Measurements from ENCODE around the gene ADGRG1.

Gene ADGRG1

DNA sequence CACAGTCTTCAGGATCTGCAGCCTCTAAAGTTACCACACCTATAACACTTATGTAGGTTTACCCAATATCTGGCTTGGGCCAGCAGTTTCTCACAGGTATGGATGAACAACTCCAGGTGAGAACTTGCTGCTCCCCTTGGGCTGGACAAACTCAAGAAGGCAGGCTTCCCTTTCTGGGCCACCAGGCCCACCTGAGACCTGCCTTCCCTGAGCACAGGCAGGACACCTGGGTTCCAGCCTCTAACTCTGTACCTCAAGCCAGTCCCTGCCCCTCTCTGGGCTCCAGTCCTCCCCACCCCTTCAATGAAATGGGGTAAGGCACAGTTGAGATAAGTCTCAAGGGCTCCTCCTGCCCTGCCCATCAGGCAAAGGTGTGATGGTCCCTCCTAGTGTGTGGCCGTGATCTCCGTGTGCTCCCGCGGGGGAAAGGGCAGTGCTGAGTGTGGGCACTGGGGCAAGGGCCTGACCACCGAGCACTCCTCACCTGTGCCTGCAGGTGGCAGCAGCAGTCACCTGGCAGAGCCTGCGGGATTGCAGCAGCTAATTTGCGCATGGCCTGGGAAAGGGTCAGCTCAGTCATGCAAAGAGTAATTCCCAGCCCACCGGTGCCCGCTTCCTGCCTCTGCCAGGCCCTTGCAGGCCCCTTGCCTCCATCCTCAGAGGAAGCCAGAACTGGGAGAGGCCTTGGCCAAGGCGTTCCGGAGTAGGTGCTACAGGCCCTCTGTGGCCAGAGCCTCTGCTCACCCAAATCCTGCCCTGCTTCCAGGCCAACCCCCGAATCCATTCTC lies 28.2 kb upstream of the ADGRG1 start:
- Mint-ChIP-seq H3K4me3 (no peak overlapping the region), H3K9me3 (peaks cover 16% of the 10 kb centered on the region), H3K27me3 (no peaks in the 10 kb centered on the region), H3K36me3 (ENCODE audit: low read depth) (peaks cover 12% of the 10 kb centered on the region), H3K27ac (no peak overlapping the region), H3K4me1 (peaks cover 51% of the 10 kb centered on the region)
- DNase-seq (peak; percentile 68), ATAC-seq (no peak)

DNA sequence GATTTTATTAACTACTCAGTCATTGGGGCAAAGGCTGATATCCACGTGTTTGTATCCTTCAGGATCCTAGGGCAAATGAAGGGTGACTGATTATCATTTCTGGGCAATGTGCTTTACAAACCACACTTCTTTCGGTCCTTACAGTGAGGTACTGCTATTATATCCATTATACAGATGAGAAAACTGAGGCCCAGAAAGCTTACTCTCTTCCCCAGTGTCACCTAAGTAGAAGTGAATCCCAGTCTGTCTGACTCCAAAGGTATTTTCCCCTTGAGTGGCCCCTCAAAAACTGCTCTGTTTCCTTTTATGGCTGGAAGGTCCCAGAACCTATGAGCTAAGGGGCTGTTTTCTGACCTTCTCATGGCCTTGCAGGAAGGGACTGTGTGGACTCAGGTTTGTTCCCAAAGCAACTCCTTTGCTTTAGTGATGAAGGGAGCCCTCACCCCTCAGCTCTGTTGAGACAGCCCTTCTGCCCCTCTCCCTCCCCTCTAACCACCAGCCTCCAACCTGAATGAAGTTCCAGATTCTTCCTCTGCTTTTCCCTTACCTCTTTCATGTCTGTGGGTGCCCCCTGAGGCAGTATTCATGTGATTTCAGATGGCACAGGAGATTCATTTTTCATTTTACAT lies 27.4 kb upstream of the ADGRG1 start:
- DNase-seq (no peak), ATAC-seq (no peak)
- H3K4me3 Mint-ChIP-seq, result no peak overlapping the region
- H3K36me3 Mint-ChIP-seq (ENCODE audit: low read depth), result peaks cover 7% of the 10 kb centered on the region
- peaks cover 50% of the 10 kb centered on the region for H3K4me1 Mint-ChIP-seq
- H3K9me3 Mint-ChIP-seq, result peaks cover 10% of the 10 kb centered on the region
- H3K27me3 Mint-ChIP-seq, result no peaks in the 10 kb centered on the region
- H3K27ac Mint-ChIP-seq, result peak overlapping the region; percentile 95

DNA sequence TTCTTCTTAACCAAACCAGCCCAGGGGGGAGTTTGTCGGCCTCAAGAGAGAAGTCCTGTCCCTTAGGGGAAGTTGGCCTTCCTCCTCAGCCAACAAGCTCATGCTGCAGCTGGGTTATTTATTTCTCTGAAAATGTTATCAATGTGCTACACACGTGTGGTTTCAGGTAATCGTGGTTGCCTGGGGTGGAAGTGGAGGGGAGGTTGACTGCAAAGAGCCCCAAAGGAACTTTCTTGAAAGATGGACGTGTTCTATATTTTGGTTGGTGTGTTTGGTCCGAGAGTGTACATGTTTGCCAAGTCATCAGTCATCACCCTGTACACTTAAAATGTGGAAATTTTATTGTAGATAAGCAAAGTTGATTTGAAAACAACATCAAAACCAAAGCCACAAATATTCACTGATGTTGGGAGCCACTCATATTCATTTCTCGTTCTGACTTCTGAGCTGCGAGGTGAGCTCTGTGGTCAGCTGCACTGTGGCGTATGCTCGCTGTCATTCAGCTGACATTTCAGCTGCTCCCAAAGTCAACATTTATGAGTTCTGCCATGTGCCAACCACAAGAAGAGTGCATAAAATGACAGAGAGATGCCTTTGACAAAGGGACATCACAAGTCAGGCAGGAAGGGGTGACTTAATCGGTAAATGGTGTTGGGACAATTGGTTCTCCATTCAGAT lies 26.5 kb upstream of the ADGRG1 start:
- Mint-ChIP-seq H3K27ac (peak overlapping the region; percentile 95), H3K36me3 (ENCODE audit: low read depth) (peaks cover 4% of the 10 kb centered on the region), H3K9me3 (peaks cover 10% of the 10 kb centered on the region), H3K4me1 (peaks cover 50% of the 10 kb centered on the region), H3K27me3 (no peaks in the 10 kb centered on the region), H3K4me3 (peak overlapping the region; percentile 32)
- DNase-seq, result peak; percentile 62
- ATAC-seq, result peak; percentile 98

DNA sequence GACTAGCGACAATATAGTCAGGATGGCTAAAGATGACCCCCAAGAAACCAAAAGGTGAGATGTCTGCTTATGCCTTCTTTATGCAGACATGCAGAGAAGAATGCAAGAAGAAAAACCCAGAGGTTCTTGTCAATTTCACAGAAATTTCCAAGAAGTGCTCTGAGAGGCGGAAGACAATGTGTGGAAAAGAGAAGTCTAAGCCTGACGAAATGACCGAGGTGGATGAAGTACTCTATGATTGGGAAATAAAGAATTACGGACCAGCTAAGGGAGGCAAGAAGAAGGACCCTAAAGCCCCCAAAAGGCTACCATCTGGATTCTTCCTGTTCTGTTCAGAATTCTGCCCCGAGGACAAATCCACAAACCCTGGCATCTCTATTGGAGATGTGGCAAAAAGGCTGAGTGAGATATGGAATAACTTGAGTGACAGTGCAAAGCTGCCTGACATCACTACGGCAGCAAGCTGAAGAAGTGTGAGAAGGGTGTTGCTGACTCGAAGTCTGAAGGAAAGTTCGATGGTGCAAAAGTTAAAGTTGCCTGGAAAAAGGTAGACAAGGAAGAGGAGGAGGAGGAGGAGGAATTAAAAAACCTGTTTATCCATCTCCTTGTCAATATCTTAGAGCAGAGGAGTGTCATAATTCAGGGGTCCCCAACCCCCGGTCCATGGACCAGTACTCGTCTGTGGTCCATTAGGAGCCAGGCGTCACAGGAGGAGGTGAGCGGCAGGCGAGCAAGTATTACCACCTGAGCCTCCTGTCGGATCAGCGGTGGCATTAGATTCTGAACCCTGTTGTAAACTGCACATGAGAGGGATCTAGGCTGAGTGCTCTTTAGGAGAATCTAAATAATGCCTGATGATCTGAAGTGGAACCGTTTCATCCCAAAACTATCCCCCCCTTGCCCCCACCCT lies 25.1 kb upstream of the ADGRG1 start:
- Mint-ChIP-seq H3K36me3 (ENCODE audit: low read depth) (peaks cover 2% of the 10 kb centered on the region), H3K9me3 (peaks cover 4% of the 10 kb centered on the region), H3K27ac (no peak overlapping the region), H3K4me3 (no peak overlapping the region), H3K4me1 (peaks cover 52% of the 10 kb centered on the region), H3K27me3 (no peaks in the 10 kb centered on the region)
- DNase-seq (no peak), ATAC-seq (no peak)

DNA sequence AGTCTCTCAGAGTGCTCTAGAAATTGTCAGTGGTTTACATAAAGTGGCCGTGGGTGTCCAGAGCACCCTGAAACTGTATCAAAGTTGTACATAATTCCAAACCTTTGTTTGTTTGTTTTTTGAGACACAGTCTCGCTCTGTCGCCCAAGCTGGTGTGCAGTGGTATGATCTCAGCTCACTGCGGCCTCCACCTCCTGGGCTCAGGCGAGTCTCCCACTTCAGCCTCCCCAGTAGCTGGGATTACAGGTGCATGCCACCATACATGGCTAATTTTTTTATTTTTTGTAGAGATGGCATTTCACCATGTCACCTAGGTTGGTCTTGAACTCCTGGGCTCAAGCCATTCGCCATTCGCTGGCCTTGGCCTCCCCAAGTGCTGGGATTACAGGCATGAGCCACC lies 24.3 kb upstream of the ADGRG1 start:
- no peak for DNase-seq
- H3K27ac Mint-ChIP-seq, result no peak overlapping the region
- ATAC-seq, result no peak
- H3K9me3 Mint-ChIP-seq, result no peaks in the 10 kb centered on the region
- no peaks in the 10 kb centered on the region for H3K36me3 Mint-ChIP-seq (ENCODE audit: low read depth)
- peaks cover 60% of the 10 kb centered on the region for H3K4me1 Mint-ChIP-seq
- no peaks in the 10 kb centered on the region for H3K27me3 Mint-ChIP-seq
- no peak overlapping the region for H3K4me3 Mint-ChIP-seq

DNA sequence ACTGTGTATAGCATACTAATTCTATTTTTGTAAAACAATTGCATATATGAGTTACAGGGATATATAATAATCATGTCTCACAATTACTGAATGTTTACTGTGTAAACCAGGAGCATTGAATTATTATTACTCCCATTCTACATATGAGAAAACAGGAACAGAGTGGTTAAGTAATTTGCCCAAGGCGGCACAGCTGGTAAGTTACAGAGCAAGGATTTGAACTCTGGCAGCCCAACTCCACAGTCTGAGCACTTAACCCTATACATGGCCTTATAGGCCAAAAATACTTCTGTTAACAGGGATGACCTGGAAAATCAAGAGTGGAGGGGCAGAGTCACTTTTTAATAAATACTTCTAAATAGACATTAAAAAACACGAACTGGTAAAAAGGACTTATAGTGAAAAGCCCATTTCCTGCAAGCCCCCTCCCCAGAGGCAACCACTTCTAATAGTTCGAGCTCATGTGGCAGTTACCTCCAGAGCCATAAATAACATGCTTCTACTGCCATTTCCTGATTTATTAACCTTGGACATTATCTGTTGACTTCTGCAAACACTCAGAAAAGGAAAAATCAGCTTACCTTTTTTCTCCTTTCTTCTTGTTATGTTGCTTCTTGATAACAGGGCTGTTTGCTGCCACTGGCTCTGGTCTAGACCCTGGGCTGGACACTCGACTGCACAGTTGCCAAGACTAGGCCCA lies 22.1 kb upstream of the ADGRG1 start:
- no peak overlapping the region for H3K4me3 Mint-ChIP-seq
- H3K9me3 Mint-ChIP-seq, result no peaks in the 10 kb centered on the region
- ATAC-seq (no peak), DNase-seq (no peak)
- H3K27me3 Mint-ChIP-seq, result no peaks in the 10 kb centered on the region
- H3K4me1 Mint-ChIP-seq, result peaks cover 62% of the 10 kb centered on the region
- H3K36me3 Mint-ChIP-seq (ENCODE audit: low read depth), result no peaks in the 10 kb centered on the region
- H3K27ac Mint-ChIP-seq, result no peak overlapping the region

DNA sequence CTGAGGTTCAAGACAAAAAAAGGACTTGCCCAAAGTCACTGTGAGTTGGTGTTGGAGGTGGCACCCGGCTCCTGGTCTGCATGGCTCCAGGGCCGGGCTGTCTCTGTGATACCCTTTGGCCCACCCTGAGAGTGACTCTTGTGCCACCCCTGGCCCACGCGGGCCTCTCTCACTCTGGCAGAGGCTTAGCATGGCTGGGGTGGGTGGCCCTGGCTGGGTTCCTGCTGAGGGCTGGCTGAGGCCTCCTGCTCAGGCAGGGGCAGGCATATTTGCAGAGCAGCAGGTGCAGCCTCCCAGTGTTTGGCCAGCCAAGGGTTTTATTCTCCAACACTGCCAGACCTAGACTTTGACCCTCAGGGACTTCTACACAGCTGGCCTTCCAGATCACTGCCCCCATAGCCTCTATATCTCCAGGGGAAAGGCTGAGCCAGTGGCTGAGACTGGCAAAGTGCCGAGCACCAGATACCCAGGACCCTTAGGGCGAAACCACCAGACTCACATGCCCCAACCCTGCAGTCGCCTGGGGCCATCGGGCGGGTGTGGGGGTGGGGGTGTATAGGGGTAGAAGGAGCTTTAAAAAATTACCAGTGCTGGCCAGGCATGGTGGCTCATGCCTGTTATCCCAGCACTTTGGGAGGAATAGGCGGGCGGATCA lies 21.5 kb upstream of the ADGRG1 start:
- H3K9me3 Mint-ChIP-seq, result no peaks in the 10 kb centered on the region
- H3K36me3 Mint-ChIP-seq (ENCODE audit: low read depth), result peaks cover 1% of the 10 kb centered on the region
- DNase-seq, result no peak
- no peak overlapping the region for H3K4me3 Mint-ChIP-seq
- H3K27me3 Mint-ChIP-seq, result no peaks in the 10 kb centered on the region
- ATAC-seq, result no peak
- H3K27ac Mint-ChIP-seq, result no peak overlapping the region
- peaks cover 62% of the 10 kb centered on the region for H3K4me1 Mint-ChIP-seq

DNA sequence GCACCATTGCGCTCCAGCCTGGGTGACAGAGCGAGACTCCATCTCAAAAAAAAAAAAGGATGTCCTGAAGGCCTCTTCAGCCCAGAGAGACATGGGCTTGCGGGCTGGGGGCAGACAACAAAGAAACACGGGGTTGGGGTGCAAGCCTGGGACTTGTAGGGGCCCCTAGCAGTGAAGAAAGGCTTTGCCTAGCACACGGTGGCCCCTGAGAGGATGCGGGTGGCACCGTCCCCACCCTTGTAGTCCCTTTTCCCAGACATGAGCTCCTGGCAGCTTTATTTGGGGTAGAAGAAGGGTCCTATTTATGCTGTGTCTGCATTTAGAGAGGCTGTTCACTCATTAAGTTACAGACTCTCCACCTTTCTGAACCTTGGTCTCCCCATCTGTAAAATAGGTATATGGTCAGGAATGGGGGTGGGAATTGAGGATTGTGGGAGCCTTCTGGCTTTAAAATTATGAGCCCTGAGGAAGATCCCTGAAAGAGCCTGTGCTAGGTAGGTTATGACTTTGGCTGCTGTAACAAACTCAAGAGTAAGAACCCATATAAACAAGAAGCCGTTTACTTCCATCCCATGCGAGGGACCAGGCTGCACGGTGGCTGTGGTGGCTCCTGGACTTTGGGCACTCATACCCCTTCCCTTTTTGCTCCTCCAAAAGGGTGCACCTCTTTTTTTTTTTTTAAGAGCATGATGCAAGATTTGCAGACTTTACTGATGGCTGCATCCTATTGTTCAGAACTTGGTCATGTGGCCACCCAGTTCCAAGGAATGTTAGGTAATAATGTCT lies 20.6 kb upstream of the ADGRG1 start:
- Mint-ChIP-seq H3K4me3 (no peak overlapping the region), H3K27ac (peak overlapping the region; percentile 98), H3K9me3 (no peaks in the 10 kb centered on the region), H3K27me3 (no peaks in the 10 kb centered on the region), H3K4me1 (peaks cover 59% of the 10 kb centered on the region), H3K36me3 (ENCODE audit: low read depth) (peaks cover 1% of the 10 kb centered on the region)
- ATAC-seq (no peak), DNase-seq (no peak)

DNA sequence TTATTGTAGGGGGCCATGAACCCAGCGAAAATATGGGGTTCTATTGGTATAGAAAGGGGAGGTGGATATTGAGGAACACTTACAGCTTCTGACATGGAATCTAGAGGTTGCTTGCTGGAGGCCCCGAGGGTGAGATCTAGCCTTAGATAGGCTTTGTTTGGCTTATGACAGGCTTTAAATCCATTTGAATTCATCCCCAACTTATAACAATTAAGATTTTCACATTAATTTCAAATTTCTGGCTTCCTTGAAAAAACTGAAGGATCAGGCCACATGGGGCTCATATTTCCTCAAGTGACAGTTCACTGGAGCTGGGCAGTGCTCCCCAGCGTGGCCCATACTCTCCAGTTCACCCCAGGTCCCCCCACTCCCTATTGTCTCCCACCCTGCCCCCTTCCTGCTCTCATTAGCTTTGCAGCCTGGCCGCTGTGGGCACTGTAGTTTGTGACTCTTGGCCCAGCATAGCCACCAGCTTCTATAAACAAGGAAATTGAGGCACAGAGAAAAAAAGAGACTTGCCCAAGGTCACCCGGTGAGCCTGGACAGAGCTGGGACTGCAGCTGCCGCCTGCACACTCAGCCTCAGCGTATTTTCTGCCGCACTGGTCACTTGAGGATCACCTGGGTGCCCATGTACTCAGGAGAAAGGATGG lies 19.8 kb upstream of the ADGRG1 start:
- Mint-ChIP-seq H3K27ac (peak overlapping the region; percentile 98), H3K9me3 (no peaks in the 10 kb centered on the region), H3K36me3 (ENCODE audit: low read depth) (peaks cover 1% of the 10 kb centered on the region), H3K4me1 (peaks cover 55% of the 10 kb centered on the region), H3K4me3 (no peak overlapping the region), H3K27me3 (no peaks in the 10 kb centered on the region)
- no peak for ATAC-seq
- no peak for DNase-seq

DNA sequence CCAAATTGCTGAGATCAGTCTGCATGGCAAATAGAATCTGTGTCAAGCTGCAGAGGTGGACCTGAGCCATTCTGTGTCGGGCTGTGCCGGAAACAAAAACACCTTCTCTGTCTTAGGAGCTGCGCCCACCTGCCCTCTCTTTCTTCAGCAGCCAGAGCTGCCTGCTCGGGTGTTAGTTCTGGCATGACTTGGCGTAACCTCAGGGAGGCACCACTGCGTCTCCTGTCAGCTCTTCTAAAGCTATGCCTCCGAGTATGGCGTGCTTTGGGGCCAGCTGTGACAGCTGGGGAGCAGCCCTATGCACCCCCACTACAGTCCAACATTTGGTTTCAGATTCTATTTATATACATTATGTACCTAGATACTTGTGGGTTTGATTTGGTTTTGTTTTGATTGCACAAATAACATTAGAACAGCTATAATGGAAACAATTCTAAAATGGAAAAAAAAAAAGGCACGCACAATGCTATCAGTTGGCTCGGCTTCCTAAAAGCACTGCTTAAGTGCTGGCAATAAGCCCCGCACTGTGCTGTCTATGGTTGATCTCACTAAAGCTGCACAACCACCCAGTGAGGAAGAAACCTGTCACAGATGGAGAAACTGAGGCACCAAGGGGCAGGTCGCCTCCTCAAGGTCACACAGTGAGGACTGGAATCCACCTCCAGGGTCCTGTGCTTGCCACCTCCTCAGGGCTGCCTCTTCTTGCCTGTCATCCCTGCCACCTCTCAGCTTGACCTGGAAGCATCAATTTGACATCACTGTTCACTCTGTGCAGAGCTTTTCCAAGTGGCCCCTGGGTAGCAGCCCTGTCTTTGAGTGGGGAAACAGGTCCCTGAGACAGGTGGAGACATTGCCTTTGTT lies 18.7 kb upstream of the ADGRG1 start:
- Mint-ChIP-seq H3K9me3 (no peaks in the 10 kb centered on the region), H3K27ac (peak overlapping the region; percentile 98), H3K36me3 (ENCODE audit: low read depth) (peaks cover 1% of the 10 kb centered on the region), H3K4me1 (peaks cover 65% of the 10 kb centered on the region), H3K27me3 (no peaks in the 10 kb centered on the region), H3K4me3 (peak overlapping the region; percentile 59)
- ATAC-seq (peak; percentile 94), DNase-seq (peak; percentile 79)

DNA sequence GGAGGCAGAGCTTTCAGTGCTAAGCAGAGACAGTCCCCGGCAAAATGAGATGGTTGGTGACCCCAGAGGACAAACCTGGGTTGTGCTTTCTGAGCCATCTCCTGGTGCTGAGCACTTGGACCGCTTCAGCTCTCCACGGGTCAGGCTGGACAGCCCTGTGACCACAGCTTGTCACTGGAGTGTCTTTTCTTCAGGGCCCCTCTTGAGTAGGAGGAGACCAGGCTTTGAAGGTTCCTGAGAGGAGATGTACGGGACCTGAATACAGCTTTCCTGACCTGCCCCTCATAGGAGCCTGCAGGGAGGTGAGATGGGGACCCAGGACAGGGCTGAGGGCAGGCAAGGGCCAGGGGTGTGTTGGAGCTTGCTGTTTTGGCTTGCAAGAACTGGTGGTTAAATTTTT lies 17.8 kb upstream of the ADGRG1 start:
- Mint-ChIP-seq H3K4me3 (peak overlapping the region; percentile 59), H3K9me3 (no peaks in the 10 kb centered on the region), H3K4me1 (peaks cover 68% of the 10 kb centered on the region), H3K36me3 (ENCODE audit: low read depth) (peaks cover 1% of the 10 kb centered on the region), H3K27ac (peak overlapping the region; percentile 98), H3K27me3 (no peaks in the 10 kb centered on the region)
- no peak for ATAC-seq
- no peak for DNase-seq

DNA sequence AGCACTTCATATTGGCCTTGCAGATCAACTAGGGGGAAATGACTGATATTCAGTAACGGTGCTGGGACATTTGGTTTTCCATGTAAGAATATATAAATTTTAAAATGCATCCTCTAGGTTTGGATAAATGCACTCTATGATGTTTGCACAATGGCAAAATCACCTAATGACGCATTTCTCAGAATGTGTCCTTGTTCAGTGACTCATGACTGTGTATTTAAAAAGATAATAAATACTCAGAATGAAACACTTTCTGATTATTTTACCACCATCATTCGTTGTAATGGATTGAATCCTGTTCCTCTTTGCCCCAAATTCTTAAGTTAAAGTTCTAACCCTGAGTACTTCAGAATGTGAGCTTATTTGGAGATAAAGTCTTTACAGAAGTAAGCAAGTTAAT lies 17.2 kb upstream of the ADGRG1 start:
- DNase-seq (no peak), ATAC-seq (no peak)
- Mint-ChIP-seq H3K27ac (peak overlapping the region; percentile 98), H3K4me1 (peaks cover 70% of the 10 kb centered on the region), H3K36me3 (ENCODE audit: low read depth) (peaks cover 1% of the 10 kb centered on the region), H3K4me3 (peak overlapping the region; percentile 43), H3K9me3 (no peaks in the 10 kb centered on the region), H3K27me3 (no peaks in the 10 kb centered on the region)
